Measurements from ENCODE around the gene COTL1.

GRCh38 chr16:84548508-84548907 lies 69.4 kb downstream of the COTL1 start:
- TF ChIP-seq EZH2 (IDR thresholded peaks at IDR 0.05; ENCODE audit: borderline replicate concordance, low read depth, low read length, poor library complexity, severe bottlenecking) (no peak), CTCF (conservative IDR thresholded peaks at IDR 0.05; ENCODE audit: low read depth, low read length) (no peak)
